GM19193 (cell line): Measurements from ENCODE around the gene LARP4B.

Experiments
- POLR2A ChIP-seq: IDR thresholded peaks from 4 replicates; pipeline ENCODE4 v1.6.1; 2011; ENCODE audit not compliant: insufficient read depth, insufficient read length; ENCODE audit errors: extremely low read depth

Gene LARP4B

DNA sequence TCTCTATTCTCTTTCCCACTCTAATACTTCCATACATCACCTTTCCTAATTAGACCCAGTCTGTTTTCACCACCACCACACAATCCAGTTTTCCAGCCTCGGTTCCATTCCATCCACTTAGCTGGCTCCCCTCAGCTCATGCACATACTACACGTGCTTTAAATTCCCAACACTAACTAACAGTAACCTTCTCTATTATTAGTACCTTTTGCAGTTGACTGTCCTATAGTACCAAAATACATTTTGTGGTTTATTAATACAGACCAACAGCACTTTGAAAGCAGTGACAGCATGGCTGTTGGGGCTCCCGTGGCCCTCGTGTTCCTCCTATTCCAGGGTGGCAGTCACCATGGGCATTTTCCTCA is 64.9 kb downstream of the LARP4B start:
- TF ChIP-seq POLR2A = no peak

DNA sequence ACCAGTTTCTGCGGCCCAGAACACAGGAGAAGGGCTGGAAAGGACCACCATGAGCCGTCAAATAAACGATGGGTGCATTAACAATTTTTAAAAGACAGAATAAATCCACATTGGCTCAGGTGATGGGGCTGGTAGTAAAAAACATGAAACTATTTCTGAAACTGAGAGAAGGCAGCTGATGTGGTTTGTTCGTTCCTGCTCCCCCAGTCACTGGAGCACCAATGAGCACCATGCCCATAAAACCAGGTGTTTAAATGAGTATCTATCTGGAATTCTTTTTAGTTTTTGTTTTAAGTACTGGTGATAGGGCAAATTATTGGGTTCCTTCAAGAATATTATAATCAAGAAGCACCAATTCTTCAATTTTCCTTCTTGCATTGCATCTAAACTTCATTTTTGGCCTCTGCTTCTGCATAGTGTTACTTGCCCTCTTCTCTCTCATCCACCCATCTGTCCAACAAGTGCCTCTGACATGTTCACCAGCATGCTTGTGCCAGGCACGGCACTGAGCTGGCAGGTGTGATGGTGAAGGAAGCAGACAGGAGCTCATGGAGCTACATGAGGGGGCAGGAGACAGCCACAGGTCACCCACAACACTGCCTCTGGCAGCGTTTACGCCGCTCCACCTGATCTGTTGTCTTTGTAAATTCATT is 65.5 kb downstream of the LARP4B start:
- no peak for TF ChIP-seq POLR2A

GRCh38 chr10:865257-865656 is 66.2 kb downstream of the LARP4B start:
- no peak for TF ChIP-seq POLR2A

DNA sequence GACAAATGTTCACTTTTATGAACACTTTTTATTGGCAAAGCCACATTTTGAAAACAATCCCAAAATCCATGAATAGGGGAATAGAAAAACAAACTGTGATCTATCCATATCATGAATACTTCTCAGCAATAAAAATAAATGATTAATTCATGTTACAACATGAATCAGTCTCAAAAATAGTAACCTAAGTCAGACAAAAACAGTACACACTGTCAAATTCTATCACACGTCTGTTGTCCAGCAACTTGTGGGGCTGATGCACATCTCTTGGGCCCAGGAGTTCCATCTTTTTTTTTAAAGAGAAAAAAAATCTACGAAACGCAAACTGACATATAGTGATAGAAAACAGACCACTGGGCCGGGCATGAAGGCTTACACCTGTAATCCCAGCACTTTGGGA is 71.0 kb downstream of the LARP4B start:
- no peak for TF ChIP-seq POLR2A

DNA sequence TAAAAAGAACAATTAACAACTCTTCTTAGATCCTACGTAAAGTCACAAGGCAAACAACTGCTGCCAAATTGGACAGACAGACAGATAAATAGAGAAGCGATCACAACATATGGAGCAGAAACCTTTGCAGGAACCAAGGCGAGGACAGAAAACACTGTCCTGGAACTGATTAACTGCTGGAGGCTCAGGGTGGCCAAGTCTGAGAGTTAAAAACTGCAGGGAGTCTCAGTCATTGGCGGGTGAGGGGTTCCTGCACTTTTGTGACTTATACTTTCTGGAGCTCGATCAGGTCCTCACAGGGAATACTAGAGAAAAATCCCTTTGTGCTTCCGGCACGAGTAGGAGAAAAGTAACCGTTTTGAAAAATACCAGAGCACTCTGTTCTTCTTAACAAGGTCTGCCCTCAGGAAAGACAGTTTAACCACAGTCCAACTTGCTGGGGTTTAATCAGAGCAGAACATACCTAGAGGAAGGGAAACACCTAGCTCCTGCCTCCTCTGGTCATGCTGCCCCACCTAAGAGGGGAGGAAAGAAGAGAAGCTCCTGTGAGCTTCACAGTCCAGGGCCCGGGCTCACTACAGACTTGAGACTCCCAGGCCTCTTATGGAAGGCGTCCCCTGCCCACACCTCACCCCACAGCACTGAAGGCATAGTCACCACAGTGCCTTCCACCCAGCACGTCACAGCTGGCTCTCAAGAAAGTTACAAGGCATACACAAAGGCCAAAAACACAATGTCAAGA is 74.9 kb downstream of the LARP4B start:
- TF ChIP-seq POLR2A = no peak

DNA sequence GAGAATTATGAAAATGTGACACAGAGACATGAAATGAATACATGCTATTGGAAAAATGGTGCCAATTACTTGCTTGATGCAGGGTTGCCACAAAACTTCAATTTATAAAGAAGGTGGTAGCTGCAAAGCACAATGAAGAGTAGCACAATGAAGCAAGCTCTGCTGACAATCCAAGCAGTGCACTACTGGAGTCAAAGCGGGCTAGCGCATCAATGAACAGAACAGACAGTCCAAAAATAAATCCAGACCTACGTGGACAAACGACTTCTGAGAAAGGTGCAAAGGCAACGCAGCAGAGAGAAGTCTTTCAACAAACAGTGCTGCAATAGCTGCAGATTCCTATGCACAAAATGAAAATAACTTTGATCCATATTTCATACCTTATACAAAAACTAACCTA is 75.8 kb downstream of the LARP4B start:
- TF ChIP-seq POLR2A = no peak

- TF ChIP-seq POLR2A = no peak
Measured at GRCh38 chr10:855079-855478, 76.4 kb downstream of the LARP4B start.

DNA sequence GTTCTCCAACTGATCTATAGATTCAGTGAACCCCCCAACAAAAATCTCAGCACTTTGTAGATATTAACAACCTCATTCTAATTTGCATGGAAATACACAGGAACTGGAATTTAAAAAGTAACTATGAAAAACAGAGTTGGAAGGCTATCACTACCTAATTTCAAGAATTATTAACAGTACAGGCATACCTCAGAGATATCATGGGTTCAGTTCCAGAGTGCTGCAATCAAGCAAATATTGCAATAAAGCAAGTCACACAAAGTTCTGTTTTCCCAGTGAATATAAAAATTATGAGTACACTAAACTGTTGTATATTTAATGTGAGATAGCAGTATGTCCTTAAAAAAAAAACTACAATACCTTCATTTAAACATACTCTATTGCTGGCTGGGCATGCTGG is 78.5 kb downstream of the LARP4B start:
- no peak for TF ChIP-seq POLR2A

GRCh38 chr10:852386-852785 is 79.1 kb downstream of the LARP4B start:
- no peak for TF ChIP-seq POLR2A

DNA sequence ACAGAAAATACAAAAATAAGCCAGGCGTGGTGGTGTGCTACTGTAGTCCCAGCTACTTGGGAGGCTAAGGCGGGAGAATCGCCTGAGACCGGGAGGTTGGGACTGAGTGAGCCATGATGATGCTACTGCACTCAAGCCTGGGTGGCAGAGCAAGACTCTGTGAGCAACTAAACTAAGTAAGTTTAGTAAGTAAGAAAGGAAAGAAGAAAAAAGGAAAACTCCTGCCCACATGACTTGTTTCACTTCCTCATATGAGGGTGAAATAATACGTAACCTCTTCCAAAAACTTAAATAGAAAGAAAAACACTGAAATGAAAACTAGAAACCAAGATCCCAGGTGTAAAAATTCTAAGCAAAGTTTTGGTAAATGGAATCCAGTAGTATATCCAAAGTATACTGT is 79.6 kb downstream of the LARP4B start:
- TF ChIP-seq POLR2A = no peak

DNA sequence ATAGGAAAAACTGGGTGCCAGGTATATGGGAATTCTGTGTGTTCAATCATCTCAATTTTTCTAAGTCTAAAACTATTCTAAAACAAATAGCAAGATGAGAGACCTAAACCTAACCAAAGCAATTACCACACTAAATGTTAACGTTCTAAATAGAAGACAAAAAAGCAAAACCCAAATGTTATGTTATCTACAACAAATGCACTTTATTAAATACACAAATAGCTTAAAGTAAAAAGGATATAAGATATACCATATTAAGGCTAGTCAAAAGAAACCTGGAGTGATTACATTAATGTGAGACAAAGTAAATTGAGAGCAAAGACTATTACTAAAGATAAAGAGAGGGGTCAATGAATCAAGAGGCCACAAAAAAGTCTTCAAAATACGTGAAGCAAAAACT is 81.4 kb downstream of the LARP4B start:
- TF ChIP-seq POLR2A = no peak

DNA sequence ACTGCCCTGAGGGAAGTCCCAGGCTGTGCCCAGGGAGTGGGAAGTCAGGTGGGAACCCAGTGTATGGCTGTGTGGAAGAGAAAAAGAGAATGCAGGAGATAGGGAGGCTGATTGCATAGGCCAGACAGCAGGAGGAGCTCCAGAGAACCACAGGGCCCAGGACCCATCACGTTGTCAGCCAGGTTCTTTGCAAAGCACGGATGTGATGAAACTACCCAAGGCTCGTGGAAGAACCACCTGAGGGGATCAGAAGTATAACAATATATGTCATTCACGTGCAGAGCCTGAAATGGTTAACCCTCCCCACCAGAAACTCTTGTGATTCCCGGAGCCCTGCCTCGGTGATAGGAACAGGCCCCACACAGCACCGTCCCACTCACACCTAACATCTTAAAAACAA is 83.6 kb downstream of the LARP4B start:
- TF ChIP-seq POLR2A = no peak

DNA sequence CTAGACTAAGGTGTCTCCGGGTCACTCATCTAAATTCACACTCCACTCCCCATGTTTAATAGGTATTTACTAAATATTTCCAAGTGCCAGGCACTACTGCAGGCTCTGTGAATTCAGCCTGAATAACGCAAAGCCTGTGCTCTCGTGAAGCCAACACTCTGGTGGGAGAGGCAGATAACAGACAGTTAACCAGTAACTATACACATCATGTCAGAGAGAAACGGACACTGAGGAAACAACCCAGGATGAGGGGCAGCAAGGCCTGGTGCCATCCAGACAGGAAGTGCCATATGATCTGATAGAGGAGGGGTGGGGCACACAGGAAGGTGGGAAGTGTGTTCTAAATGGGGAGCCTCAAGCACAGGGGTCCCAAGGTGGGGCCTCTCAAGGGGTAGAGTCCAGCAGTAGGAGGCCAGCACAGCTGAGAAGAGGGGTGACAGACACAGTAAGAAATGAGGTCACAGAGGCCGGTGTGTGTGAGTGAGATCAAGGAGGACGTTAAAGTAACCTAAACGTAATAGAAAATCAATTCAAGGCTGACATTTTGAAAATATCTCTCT is 85.3 kb downstream of the LARP4B start:
- no peak for TF ChIP-seq POLR2A

DNA sequence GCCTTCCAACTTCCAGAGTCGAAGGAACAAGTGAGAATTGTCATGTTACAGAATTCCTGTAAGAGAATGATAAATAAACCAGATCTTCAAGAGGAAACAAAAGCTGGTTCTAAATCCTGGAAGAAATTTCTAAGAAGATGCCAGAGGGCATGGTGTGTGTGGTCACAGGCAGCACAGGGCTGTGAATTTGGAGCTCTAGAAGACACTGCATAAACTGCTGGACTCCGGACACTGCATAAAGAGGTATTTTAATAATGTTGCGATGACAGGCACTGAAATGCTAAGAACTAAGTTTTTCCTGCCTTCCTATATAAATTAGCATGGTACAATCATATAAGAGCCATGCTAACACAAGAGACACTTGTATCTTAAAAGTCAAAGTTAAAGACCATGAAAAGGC is 86.0 kb downstream of the LARP4B start:
- TF ChIP-seq POLR2A = no peak

DNA sequence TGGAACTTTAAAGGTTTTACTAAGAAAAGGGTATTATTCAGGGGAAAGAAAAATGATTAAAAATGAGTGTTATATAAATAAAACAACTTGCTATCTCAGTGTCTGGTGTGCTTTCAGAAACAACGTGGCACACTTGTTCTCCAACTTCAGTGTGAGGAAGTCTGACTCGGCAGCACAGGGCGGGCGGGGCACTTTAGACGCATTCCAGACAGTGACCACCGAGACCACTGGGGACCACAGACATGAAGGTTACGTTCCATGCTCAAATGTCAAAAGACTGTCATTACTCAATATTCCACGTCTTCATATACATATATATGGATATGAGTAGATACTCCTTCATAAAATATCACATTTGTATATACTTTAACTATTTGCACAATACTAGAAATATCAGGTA is 87.0 kb downstream of the LARP4B start:
- TF ChIP-seq POLR2A = no peak

DNA sequence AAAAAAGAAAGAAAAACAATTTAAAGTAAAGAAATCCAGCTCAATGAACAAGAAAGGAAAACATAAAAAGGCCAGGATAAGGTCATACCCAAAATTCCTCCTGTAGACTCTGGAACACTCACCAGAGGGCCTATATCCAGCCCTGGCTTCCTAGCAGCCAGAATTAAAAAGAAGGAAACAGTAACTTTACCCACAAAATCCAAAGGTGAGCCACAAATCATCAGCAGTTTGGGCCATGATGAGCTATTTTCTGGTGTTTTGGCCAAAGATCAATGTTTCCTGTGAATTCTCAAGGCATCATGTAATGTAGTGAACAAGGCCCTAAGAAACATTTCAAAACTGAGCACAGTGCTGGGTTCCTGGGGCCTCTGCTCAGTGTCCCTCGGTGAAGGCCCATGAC is 87.8 kb downstream of the LARP4B start:
- TF ChIP-seq POLR2A = no peak
